GM19324 (cell line): Measurements from ENCODE around the gene KCNC4.

ENCODE experiments used
- ATAC-seq: cut with Tn5 transposase; IDR thresholded peaks from one replicate; pipeline ENCODE4 v1.9.1; 2021; ENCODE audit warnings: mild to moderate bottlenecking, moderate library complexity; ENCODE audit not compliant: unreplicated experiment, low FRiP score

KCNC4 gene

DNA sequence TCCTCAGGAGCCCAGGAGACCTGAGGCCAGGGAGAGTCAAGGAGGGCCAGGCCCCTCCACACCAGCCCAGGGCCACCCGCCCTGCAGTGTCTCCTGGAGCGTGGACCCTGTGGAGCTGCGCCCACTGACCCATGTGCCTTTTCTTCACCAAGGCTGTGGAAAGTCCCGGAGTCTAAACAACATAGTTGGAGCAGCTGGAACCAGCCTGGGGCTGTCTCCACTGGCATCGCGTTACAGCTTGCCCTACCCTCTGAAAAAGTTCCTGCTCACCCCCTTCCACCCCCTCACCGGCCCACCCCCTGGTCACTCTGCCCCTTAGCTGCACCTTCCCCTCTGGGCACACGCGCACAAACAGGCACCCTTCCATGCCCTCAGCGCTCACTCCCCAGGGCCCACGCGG, 18.3 kb downstream of the KCNC4 start:
- ATAC-seq = no peak

DNA sequence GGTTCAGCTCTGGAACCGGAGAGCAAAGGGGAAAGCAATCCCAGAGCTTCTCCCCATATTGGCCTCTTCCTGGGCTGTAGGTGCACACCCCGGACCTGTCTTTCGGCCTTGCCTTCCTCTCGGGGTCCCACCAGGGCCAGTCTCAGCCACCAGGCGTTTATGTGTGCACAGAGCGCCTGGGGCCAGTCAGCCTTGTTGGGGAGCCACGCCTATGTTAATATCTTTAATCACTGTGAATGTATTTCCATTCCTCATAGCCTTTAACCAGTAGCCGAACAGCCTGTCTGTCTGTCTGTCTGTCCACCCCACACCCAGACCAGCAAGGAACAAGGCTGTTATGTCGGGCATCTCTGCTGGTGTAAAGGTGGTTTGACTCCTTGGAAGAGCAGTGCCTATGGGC, 18.8 kb downstream of the KCNC4 start:
- no peak for ATAC-seq

DNA sequence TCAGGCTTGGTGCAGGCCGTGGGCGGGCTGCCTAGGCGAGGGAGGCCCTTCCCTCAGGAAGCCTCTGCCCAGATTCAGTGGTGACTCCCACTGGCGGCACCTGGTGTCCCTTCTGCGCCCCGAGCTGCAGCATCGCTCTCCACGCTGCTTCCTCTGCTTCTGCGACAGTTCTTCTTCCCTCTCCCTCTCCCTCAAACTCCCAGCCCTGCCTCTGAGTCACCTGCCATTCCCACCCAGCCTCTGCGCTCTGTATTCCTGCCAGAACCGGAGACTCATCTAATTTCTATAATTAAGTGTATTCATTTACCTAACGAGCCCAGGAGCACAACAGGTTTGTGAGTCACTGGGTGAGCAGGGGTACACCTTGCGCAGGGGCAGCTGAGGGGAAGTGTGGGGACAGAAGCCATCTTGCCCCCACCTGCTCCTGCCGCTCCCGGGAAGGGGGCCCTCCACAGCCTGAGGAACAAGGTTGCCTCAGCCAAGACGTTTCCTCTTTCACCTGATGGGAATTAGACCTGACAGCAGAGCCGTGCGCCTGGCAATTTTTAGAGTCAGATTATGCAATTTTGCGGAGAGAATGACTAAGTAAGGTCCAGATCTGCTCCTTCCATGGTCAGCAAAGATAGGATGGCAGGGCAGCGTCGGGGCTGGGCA, 19.4 kb downstream of the KCNC4 start:
- ATAC-seq = no peak

DNA sequence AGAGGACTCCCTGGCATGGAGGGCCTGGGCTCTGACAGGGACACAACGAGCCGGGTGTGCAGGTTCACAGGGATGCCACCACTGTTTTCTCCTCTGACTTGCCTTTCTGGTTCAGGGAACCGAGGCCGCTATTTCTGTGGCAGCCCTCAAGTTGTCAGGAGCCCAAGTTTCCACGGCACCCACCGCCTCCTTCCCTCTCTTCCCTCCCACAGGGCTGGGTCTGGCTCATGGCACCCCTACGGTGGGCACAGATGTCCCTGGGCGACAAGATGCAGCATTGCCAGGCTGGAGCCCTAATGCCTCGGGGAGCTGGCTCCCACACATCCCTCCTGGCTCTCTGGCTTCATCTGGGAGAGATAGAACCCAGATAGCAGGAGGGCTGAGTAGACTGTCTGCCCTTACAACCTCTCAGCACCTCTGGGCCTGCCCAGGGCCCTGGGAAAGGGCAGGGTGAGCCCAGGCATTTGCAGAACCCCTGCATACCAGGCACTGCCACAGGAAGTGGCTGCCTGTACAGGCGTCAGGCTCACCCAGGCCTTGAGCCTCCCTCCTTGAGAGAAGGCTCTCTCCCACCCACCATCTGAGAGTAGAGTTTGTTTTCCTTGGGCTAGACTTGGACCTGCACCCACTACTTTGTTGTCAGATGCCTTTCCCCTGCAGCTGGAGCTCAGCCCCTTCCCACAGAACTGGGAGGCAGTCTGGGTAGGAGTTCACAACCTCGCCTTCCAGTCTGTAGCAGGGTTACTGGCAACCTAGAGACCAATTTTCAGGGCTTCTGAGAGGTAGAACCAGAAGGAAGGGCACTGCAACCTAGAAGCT, 20.5 kb downstream of the KCNC4 start:
- ATAC-seq = no peak

DNA sequence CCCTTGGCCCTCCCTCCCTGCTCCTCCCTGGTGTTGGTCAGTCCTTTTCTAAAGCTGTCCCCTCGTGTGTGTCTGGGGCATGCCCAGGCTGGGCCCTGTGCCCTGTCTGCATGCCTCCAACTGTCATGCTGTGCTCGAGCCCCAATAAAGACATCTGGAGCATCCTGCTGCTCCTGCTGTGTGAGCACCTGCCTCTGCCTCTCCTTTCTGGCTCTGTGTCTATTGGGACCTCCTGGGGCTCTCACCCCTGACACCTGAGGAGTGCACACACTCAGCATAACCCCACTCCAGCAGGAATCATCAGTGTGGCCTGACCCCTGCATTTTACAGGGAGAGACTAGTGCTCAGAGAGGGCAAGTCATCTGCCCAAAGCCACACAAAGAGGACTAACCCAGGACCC, 23.7 kb downstream of the KCNC4 start:
- ATAC-seq = no peak

DNA sequence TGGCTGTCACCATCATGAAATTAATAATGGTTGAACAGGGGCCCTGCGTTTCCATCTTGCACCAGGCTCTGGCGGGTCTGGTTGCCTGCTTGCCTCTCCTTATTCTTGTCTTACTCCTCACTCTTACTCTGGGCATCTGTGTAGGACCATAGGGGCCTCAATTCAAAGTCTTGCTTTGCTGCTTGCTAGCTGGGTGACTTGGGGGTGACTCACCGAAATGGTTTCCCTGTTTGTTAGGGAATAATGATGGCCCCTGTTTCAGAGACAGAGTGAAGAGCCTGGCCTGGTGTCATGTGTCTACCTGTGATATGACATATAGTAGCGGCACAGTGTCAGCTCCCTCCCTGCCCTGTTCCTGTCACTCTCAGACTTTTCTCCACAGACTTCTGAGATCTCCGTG, 24.6 kb downstream of the KCNC4 start:
- no peak for ATAC-seq

DNA sequence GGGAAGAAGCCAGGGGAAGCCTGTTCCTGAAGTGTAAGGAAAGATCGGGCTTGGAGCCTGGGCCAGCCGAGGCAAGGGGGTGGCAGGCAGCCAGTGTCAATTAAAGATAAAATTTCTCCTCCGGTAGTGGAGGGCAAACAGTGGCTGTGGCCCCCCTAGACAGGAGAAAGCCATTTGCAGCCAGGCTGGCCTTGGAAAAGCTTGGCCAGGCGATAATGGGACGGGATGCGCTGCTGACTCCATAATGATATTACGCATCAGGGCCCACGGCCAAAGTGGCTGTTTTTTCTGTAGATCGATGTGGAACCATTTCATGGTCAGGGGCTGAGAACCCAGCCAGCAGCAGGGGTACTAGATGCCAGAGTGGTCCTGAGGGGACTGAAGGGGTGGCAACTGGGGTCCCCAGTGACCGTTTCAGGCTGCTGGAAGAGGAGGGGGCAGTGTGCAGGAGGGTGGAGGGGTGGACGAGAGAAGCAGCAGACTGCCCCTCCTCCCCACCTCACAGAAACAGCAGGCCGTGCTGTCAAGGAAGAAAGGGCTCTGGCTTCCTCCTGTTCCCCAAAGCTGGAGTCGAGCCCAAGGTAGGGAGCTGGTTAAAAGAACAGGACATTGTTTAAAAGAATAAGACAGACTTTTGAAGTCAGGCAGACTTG, 25.2 kb downstream of the KCNC4 start:
- no peak for ATAC-seq

DNA sequence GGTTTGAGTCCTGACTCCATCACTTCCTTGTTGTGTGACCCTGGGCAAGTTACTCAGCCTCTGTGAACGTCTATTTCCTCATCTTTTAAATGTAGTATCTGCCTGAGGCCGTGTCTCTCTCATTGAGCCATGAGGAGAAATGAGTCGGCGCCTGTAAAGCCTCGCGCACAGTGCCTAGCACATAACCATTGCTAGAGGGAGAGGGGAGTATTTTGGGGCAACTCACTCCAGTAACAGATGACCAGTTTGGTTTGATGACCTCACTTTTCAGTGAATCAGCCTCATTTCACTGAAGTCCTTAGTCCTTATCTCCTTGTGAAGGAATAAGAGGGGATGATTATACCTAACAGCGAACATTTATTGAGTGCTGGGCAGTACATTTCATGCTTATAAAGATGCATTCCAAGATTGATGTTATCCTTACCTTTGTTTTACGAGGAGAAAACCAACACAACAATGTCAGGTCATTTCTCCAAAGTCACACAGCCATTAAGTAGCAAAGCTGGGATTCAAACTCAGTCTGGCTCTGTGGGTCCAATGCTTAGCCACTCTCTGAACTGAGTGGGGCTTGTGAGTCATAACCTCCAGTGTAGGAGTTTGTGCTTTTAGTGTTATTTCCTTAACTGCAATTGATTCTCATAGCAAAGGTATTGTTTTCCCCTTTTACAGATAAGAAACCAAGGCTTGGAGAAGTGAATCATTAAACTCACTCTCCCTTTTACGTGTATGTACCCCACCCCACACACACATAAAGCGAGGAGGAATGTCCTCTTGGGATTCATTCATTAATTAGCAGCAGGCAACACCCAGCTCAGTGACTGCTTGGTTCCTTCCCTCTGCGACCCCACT, 25.9 kb downstream of the KCNC4 start:
- no peak for ATAC-seq

DNA sequence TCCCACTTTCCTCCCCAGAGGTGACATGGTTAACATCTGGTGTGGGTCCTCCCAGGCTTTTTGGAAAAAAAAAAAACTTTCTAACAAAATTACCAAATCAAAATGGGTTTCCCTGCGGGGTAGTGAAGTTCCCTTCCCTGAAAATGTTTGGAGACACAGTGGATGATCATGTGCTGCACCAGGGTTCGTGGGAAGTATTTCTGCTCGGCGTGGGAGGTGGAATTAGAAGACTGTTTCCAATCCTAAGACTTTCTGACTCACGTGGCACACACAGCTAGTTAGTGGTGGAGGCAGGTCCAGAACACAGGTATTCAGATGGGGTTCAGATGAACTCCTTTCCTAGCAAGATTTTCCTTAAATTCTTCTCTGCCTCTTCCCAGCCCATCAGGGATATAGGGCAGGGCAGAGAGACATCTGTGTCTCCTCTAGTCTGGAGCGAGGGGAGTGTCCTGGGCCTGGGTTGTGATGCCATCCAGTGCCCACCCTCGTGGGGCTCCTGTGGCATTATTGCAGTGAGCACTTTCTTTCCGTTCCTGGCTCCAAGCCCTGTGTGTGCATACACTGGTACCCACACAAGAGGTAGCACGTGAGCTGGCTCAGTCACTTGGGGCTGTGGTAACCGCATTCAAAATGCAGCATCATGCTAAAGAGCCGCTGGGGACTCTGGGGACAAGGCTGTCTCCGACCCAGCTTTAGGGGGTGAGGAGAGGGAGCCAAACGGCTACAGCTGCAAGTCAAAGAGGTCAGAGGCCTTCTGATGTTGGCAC, 27.5 kb downstream of the KCNC4 start:
- no peak for ATAC-seq

DNA sequence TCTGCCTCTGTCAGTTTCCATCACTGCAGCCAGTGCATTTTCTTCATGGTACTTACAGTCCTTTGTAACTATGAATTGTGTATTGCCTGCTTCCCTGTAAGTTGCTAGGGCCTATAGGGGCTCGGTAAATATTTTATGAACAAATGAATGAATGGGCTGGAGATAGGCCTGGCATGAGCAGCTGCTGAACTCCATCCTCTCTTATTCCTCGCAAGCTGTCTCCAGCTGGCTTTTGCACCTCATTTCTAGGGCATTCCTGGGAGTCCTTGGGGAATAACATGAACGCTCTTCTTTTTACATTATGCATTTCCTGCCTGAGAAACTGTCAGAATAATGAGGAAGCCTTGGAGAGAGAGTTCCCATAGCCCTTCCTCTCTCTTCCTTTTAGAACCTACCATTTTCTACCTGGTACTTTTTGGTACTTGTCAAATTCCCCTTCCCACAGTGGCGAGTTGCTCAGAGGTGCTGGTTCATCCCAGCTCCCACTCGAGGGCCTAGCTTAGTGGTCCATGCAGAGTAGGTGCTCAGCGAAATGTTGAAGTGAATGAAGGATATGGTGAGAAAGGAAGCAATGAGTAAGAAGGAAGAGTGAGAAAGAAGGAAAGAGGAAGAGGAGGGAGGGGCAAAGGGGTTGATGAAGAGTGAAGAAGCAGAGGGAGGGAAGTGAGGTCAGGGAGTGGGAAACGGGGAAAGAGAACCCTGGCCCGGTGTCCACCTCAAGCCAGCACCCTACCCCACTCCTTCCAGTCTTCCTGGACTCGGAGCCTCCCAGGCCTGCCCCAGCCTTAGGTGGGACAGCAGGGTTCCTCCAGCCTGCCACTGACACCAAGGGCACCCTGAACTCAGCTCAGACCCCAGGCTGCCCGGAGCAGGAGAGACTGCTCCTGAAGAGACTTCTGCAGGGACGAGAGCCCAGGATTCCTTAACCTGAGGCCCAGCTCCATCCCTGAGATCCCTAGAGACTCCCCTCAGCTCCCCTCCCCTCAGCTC, 29.6 kb downstream of the KCNC4 start:
- ATAC-seq = no peak

DNA sequence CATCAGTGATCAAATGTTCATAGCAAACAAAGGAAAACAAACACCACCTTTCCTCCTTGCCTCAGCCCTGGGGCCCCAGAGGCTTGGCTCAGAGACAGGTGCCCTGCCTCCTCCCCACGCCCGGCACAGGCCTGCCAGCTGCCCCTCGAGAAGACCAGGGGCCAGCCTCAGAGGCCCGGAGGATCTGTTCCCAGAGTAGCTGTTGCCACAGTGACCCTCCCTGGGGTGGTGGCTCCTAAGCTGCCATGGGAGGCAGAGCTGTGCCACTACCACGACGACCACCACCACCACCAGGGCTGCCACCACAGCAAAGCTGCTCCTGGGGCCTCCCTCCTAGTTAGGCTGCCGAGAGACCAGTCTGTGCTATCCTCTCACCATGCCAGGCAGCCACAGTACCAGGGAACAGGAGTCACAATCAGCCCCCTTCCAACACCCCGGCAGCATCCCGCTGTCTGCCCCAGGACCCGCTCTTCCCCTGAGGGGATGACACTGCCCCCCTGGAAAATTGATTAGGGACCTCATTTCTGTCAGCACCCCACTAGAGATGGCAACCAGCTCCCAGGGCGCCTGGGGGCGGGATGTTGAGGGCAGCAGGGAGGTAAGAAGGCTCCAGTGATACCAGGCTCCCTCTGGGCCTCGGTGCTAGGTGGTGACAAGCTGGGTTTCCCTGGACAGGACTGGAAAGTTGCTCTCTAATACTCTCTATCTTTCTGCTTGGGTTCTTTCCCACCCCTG, 30.5 kb downstream of the KCNC4 start:
- no peak for ATAC-seq

DNA sequence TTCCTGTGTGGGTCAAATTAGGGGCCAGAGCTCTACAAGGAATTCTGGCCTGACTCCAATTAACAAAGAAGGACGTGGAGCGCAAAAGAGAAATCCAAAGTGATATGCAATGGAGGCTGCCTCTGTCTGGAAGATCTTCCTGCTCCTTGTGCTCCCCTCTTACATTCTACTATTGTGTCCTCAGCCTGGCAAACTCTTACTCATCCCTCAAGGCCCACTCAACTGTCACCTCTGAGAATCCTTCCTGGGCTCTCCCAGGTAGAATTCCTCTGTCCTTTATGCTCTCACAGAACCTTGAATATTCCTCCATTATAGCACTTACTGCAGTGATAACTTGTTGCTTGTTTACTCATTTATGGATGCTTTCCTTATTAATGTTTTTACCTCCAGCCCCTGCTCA, 31.4 kb downstream of the KCNC4 start:
- ATAC-seq = no peak

DNA sequence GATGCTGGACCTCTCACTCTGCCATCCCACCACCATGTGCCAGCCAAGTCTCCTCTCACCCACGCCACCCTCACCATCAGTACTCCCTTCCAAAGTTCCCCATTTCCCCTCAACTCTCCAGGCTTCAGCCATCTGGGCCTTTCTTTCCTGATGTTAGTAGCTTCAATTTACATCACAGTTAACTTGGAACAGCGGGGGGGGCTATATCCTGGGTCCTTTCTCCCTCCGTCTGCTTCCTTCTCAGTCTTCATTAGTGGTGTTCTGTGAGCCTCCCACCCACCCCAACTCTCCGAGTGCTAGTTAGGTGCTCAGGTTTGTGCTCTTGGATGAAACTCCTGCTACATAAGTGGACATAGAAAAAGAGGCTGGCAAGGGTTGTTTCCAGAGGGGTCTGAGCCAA, 31.9 kb downstream of the KCNC4 start:
- no peak for ATAC-seq

DNA sequence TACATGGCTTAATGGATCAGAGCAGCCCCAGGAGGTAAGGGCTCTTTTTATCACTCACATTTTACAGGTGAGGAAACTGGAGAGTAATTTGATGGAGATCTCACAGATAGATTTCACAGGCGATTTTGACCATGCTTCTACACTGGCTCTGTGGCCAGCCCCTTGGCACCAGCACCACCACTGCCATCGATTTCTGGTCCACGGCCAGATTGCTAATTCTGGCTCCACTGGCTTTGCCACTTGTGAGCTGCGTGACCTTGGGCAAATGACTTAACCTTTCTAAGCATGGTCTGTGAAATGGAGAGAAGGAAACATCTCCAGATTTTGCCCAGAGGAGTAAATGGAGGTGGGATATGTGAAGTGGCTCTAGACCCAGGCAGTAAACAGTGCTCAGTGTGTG, 32.6 kb downstream of the KCNC4 start:
- no peak for ATAC-seq

DNA sequence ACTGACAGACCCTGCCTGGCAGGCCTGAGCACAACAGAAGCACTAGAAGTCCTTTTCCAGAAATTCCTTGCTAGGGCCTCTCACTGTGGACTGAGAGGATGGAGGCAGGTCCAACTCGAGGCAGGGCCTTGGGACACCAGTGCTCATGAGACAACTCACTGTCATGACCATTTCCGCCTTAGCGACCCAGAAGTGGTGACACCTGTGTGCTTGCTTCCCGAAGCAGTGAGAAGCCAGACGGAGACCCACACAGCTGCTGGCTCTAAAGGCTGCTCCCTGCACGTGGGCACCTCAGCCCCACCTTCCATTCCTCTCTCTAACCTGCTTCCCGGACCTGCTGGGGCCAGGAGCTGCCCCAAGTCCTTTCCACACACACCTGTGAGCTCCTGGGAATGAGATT, 33.0 kb downstream of the KCNC4 start:
- ATAC-seq = no peak

DNA sequence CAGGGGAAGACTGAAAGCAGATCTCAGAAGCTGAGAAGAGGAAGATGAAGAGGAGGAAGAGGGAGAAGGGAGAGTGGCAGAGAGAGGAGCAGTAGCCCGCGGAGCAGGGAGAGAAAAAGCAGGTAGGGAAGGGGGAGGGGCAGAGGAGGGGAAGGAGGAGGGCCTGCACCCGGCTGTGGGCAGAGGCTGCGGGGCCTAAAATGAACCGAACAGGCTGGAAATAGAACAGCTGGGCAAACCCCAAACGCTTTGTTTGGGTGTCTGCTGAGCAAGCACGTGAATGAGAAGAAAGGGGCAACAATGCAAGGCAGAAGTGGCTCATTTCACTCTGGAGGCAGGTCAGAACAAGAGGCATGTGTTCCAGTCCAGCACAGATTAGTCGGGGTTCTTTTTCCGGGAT, 33.5 kb downstream of the KCNC4 start:
- ATAC-seq = no peak

DNA sequence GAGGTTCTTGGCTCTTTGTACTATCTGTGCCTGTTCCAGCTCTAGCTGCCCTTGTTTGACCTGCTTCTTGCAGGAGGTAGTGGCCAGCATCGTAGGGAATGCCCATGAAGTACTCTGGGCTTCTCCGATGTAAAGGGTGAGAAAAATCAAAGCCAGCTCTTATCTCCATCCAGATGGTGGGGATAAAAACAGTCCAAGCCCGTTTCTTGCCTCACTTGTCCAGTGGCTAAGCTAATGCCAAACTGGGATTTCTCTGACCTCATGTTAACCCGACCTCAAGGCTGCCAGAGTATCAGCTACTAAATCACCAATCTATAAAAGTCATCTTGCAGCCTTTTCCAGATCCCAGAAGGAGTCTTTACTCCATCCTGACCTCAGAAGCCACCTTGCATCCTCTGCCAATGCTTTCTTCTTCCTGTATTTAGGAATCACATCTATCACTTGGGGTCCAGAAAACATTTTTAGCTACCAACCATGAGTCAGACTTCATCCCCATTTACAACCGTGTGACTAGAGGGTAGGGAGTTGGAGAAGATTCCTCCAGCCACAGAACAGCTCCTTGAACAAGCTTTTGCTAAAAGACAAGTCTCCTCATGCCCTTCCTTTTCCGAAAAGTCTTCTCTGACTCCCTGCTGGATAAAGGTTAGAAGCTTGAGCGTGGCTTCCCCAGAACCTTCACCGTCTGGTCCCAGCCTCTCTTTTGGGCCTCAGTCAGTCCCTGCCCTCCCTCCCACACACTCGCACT, 35.9 kb downstream of the KCNC4 start:
- no peak for ATAC-seq

DNA sequence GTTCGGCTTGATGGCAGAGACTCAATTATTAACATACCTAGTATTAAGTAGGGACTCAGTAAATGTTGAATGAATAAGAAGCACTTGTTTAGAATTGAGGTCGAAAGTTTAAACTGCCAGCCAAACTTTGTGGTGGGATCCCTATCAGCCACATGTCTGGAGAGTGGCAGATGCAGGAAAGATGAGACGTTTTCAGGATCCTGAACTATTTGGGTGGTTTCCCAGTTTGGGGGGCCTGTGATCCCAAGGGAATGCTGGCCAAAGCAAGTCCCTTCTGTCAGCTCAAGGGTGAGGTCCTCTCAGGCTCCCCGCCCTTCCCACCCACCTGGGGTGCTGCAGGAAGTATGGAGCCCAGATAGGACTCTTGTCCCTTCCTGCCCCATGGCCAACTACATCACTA, 38.6 kb downstream of the KCNC4 start:
- no peak for ATAC-seq
